HG02973 (cell line): ENCODE results near the gene FN1.

ENCODE experiments used
- ATAC-seq: cut with Tn5 transposase; IDR thresholded peaks from one replicate; pipeline ENCODE4 v1.9.1; 2021; ENCODE audit warnings: moderate library complexity; ENCODE audit not compliant: unreplicated experiment

Gene FN1

DNA sequence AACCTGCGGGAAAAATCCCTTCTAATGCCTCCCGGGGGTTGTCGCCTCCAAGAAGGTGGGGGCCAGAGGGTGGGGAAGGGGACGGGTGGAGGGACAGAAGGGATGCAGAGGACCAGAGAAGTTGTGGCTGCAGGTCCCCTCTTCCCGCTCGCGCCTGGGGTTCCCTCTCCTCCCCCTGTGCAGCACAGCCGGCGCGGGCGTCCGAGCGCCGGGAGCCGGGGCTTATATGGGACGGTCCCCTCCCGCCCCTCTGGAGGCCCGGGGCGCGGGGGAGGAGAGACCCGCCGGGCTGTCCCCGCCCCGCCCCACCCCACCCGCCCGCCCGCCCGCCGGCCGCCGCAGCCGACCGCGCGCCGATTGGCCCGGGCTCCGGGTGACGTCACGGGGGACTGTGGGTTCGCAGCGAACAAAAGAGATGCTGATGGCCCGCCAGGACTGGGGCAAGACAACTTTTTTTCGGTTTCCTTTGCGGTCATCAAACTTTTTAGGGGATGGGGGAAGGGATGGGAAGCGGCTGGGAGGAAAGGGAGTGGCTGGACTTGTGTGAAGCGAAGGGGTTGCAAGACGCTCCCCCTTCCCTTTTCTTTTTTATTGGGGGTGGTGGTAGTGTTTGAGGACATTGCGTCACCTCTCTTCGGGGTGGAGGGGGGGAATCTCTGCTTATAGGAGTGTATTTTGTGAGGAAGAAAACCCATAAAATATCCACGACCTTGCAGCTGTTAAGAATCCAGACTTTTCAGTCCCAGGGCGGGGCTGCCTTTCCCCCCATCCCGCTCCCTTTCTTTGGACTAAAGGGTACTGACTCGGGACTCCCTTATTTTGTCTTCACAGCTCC is at the start of gene FN1:
FN1 (minus strand) TSS at position 199 of the 835 bp plus-strand sequence. CDS start 266 bp downstream, outside the sequence.
- peak; percentile 64 for ATAC-seq

DNA sequence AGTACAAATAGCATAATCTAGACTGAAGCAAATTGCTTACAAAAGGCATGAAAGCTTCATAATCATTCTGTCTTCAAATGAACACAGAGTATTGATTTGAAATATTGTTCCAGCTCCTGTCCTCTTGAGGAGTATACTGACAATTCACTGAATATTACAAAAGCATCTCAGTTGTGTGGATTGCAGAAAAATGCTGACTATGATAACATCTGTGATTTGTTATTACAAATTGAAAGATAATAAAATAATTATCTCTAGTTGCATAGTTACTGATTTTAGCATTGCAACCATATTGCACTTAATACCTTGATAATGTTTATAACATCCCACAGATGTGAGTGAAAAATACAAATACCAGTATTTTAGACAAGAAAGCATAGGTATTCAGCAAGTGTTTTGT is 49.2 kb upstream of the FN1 start:
- no peak for ATAC-seq

DNA sequence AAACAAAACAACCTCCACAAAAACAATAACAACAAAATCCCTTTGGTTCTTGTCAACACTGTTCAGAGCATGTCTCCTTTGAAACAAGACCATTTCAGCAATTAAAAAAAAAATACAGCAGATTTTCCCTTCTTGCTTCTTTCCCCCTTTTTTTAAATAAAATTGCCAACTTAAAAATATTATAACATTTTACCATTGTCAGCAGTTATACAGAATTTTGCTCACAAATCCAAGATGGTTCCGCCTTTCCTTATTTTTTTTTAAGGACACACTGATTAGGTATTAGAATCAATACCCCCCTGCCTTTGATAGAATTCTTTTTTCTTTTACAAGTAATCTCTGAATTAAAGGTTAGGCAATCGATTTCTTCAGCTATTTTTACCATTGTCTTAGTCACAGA is 48.7 kb upstream of the FN1 start:
- no peak for ATAC-seq

DNA sequence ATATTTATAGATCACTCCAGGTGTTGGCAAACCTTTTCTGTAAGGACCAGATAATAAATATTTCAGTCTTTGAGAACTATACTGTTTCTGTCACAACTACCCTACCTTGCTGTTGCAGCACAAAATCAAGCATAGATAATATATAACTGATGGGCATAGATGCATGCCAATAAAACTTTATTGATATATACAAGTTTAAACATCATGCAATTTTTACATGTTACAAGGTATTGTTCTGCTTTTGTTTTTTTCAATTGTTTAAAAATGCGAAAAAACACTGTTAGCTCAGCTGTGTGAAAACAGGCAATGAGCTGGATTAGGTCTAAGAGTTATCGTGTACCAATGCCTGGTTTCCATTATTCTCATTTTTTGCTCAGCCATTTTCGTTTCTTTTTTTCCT is 47.6 kb upstream of the FN1 start:
- no peak for ATAC-seq

DNA sequence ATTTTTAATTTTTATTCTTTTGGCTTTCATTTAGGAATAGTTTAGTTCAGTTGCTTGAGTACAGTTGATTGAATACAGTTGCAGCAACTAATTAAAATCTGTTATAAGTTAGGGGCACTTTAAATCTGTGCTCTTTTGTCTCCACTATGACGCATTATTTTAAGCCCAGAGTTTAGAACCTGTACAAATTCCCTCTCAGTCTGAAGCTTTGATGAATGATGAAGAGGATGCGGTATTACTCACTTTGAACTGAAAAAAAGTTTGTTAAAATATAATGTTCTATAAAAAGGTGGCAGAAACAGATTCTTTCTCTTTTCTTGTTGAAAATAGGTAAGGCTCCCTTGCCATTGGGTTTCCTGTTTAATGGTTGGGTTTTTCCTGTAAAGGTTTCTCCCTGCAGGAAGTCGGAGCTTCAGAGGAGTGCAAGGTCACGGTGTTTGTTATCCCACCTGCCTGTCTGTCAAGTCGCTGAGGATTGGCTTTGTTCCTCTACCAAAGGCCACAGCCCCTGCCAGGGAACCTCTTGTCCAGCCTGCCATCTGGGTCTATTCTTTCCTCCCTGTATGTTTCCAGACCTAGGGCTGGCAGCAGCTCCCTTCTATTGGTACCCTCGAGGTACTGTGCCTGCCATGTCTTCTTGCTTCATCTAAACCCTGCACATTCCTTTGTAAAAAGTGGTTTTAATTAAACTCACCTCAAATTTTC is 43.8 kb upstream of the FN1 start:
- ATAC-seq = no peak

DNA sequence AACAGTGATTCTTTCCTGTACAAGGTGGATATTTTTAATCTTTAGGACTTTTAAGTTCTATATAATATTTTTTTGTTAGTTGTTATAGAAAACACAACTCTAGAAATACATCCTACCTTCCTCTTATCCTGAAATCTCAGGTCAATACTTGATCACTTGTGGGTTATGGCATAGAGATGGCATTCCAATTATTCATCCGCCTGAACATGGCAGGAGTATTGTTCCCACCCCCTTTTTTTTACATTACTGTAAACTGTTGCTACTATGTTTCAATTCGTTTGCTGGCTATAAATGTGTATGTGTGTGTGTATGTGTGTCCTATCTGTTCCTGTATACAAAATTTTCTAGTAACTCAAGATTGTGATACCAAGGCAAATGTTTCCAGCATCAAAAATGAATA is 43.3 kb upstream of the FN1 start:
- no peak for ATAC-seq

DNA sequence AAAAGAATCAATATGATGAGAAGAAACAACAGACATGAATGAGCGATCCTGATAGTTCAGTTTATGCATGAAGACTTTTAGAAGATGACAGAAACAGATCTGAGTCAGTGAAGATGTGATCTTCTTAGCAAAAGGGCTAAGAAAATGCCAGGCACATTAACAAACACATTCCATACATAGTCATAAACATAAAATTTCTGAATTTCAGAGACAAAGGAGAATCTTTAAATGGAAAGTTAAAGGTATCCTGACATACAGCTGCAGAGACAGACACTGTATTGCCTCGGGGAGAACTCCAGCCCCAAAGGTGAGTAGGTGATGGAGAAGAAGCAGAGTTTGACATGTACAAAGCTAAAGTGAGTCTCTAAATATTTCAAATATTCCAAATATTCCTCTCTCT is 40.6 kb upstream of the FN1 start:
- no peak for ATAC-seq

DNA sequence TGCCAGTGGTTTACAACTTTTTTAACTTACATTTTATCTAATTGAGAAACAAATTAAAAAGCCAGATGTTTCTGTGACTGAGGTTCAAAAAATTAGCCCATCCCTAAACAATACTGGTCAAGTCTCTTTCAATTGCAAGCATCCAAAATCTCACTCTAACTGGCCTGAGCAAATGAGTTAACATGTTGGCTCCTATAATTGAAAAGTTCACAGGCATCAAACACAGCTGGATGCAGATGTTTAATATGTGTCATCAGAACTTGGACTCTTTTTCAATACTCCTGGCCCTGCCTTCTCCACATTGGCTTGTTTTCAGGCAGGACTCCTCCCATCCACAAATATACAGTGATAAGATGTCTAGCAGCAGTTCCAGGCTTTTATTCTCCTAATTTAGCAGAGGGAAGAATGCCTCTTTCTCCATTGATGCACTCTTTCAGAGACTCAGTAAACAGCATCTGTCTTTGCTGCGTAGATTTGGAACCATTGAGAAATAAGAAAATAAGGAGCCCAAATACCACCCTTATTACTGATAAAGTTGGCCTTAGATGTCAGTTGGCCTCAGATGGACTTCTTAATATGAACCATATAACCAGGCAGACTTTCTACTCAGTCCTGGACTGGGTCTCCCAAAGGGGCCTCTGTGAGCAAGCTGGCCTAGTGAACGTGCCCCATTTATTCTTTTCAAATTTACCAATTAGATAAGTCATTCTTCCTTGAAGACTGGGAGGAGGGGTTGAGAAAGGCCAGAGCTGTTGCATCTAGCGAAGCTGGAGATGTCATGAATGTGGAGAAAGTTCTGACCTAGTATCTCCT is 30.4 kb upstream of the FN1 start:
- no peak for ATAC-seq

DNA sequence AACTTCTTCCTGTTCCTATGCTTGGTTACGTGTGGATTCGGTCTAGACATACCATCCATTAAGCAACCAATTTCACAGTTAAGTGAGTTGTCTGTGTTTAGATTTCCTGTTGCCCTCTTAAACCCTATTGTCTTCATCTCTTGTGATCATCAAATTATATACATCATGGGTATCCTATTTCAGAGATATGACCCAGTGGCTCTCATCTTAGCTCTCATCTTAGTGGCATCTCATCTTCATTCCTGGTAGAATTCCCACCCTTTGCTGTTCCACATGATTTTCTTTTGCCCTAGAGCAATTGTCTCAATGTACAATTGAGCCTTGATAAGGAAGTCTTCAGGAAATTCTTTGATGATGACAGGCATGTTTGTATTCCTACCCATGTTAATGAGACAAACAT is 29.4 kb upstream of the FN1 start:
- no peak for ATAC-seq

DNA sequence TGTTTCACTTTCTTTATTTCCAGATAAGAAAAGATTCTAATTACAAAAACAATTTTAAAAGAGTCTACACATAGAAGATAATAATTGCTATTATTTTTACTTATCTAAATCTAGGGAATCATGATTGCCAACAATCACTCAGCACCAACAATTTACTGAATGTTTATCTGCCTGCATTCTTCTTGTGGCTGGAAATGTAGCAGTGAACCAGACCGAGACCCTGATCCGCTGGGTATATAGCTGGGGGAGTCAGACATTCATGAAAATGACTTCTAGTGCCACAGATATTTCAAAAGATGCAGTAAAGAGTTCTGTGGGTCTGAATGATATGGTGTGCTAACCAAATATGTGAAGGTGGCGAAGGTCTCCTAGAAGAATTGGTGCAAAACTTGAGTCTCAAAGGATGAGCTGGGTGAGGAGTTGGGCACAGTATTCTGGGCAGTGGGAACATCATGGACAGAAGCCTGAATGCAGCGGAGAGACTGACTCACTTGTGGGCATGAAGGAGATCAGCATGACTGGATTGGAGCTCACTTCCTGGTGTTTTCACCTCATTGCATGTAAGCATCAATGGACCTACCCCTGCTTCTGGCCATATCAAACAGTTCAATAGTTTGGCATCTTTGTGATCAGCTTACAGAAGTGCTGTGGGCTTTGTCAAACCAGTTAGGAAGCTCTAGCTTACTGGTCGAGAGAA is 26.1 kb upstream of the FN1 start:
- no peak for ATAC-seq

DNA sequence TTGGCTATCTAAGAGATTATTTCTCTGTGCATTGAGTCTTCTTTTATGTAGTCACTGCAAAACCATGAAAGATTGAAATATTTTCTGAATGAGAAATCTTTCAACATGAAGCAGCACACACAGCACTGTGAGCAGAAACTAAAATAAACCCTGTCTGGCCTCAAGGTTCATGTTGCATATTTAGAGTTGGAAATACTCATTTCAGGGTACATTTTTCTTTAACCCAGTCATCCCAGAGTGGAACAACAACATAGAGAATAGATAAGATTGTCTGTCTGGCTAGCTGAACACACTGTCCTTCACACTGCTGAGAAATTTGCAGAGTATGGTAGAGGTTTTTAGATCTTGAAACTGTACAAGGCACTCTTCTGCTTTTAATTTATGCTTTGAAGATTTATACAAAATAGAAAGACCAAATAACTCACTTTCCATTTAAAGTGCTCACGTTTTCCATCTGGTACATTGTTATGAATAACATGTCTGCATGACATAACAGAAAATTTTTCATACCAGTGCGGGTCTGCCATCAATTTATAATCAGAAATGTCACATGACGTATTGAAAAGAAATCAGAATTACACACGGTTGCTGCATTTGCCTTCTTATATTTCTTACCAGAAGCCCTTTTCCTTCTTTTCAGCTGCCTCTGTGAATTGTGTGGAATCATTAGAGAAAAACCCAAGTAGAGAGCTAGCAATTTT is 25.0 kb upstream of the FN1 start:
- no peak for ATAC-seq

DNA sequence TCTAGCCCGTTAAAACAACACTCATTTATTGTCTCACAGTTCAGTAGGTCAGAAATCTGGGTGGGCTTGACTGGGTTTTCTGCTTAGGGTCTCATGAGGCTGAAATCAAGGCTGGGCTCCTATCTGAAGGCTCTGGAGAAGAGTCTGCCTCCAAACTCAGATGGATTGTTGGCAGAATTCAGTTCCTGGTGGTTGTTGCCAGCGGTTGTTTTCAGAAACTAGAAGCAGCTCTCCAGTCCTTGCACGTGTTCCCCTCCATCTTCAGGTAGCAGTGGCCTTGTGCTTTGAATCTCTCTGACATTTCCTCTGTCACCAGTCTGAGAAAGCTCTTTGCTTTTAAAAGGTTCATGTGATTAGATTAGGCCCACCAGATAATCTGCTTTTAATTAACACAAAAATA is 20.1 kb upstream of the FN1 start:
- ATAC-seq = no peak

DNA sequence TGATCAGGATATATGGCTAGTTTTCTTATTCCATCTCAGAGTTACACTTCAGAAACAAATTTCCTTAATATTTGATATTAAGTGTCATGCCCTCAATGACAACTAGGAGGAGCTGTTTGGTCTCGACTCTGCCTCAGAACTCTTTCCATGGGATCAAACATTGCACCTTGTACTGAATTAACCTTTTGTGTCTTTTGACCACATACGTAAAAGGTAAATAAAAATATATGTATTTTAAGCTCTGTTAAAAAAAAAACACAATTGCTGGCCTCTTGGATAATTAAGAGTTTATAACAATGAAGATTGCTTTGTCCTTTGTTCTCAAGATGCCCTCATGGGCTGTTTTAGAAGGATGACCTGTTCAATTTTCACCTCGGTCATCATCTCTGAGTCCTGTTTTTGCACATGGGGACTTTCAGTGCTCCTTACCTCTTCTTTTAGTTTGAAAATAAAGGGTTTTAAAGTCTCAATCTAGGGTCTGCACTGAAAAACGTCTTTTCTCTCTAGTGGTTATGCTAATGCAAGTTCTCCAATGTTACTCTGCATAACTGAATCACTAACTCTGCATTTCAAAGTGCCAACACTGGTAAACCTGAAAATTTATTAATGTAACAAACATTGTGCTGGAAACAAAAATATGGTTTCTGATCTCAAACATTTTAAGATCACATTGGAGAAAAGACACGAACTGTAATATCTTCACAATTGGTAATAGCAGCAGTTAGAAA is 18.8 kb upstream of the FN1 start:
- peak; percentile 77 for ATAC-seq

DNA sequence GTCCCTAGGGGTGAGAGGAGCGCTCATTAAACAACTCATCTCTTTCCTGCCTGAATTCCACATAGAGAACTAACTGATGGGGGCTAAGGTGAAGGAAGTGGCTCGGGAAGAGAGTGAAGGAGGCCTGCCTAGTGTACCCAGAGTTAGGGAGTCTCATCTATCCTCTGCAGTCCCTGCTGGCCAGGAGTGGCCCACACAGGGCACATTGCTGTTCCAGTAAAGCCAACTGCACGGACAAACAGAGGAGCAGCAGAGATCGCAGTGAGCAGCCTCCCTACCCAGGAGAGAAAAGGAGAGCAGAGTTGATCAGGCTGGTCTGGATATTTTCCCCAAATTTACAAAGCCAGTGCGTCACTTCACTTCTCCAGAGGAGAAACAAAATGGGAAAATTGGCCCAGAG is 16.9 kb upstream of the FN1 start:
- ATAC-seq = no peak

DNA sequence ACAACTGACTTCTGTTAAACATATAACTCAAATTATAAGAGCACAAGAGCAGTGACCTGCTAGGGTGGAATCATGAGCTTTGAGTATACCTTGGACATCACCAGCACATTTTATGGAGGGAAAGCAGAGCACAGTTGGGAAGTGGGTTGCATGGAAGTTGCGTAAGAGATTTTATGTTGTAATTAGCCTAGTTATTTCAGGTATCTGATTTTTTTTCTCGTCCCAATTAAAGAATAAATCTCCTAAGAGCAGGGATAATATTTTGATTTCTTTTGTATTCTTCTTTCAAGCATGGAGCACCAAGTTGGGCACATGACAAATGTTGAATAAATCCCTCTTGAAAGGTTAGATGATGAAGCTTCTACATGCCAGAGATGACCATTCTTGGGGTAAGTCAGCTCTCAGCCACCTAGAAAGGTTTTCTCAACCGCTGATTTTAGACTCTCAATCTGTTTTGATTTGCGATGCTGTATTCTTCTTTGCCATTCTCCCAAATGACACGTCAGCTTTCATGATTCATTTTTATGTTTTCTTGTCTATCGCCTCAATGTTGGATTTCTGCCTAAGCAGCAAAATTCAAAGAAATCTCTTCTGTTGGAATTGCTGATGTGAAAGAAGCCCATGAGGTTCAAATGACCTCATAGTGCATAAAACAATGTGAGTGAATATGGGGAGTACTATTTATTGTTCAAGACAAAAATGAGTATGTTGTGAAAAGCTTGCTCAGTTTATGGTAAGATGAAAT is 15.3 kb upstream of the FN1 start:
- no peak for ATAC-seq

DNA sequence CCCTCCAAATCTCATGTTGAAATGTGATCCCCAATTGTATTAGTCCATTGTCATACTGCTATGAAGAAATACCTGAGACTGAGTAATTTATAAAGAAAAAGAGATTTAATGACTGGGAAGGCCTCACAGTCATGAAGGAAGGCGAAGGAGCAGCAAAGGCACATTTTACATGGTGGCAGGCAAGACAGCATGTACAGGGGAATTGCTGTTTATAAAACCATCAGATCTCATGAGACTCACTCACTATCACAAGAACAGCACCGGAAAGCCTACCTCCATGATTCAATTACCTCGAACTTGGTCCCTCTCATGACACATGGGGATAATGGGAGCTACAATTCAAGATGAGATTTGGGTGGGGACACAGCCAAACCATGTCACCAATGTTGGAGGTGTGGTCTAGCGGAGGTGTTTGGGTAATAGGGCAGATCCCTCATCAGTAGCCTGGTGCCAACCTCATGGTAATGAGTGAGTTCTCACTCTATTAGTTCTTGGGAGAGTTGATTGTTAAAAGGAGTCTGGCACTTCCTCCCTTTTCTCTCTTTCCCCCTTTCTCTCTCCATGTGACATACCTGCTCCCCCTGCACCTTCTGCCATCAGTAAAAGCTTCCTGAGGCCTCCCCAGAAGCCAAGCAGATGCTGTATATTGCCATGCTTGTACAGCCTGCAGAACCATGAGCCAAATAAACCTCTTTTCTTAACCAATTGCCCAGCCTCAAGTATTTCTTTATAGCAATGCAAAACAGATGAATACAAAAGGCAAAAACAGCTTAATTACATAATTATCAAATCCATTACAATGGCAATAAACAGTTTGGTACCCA is 14.5 kb upstream of the FN1 start:
- ATAC-seq = no peak

DNA sequence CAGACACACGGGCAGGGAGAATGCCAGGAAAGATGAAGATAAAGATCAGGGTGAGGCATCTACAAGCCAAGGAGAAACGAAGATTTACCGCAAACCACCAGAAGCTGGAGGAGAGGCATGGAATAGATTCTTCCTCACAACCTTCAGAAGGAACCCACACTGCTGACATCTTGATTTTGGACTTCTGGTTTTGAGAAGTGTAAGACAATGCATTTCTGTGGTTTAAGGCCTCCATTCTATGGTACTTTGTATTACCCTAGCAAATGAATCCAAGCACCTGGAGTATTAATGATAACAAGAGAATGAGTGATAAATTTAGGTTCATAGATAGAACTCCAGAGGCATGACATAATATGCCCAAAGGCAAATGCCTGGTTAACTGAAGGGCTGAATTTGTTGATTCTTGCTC is 11.8 kb upstream of the FN1 start:
- no peak for ATAC-seq

DNA sequence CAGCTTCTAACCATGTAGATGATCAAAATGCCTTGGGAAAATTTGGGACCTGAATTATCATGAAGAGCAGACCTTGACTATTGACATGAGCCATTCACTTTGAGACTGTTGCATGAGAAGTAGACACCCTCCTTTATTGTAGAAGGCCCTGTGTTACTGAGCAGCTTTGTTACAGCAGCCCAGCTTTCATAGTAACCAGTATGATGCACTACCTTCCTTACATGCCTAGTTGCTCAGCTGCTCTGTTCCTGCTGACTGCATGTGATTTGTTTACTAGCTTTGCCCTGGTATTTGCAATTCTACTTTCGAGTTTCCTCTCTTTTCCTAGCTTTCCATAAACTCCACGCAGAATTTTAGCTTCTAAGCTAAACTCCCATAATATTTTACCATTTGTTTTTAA is 11.2 kb upstream of the FN1 start:
- no peak for ATAC-seq
